ENCODE measurements around the gene CDH4. TPM values are rescaled to one million over a fixed set of nuclear protein-coding genes. Genes with fewer than 3 reads are reported as not detected.

The CDH4 gene
- total and polyA plus RNA-seq, 2 of the 8 experiments (the other 6 are each of a cell fraction or from before 2014, with no cell fraction given): 4.3 to 7.9 TPM

DNA sequence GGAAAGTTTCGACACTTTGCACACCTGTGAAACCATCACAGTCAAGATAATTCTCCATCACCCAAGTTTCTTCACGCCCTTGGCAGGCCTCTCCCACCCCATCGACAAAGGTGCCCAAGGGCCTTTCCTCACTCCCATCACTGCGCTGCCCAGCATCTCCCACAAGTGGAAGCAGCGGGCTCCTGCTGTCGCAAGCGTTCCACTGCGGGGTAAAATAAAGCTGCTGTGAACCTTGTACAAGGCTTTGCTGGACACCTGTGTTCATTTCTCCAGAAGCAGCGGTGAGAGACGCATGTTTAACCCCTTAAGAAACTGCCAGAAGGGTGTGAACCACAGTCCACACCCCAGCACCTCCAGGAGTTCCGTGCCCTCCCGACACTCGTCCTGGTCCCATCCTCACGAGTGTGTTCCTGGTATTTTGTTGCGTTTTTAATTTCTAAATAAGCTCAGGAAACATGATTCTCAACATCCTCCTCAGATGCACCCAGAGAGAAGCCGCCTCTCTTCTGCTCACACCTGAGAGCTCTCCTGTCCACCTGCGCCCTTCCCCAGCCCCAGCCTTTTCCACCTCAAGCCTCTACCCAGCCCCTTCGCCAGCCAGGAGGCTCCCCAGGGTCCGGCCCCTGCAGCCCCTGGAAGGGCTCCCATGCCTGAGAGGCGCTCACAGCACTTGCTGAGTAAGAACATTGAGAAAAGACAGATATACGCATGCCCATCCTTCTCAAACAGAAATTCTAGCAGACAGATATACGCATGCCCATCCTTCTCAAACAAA is 716.2 kb downstream of the CDH4 start (continued):
- TF ChIP-seq SIX5 (IDR thresholded peaks at IDR 0.05; ENCODE audit: low read depth, low read length) (no peak), TEAD4 (IDR thresholded peaks at IDR 0.05; ENCODE audit: low read depth, low read length) (no peak)

All from H1 (cell line).